HFF-Myc (cell line): Measurements from ENCODE around the gene GPR137.
A peak's percentile ranks its signal among the peaks of the same experiment; 100 is the strongest.

Experiments used
- DNase-seq: peaks from one replicate; pipeline ENCODE4 v3.0.0-alpha.2; 2011; ENCODE audit warnings: low read depth; ENCODE audit errors: extremely low read depth
- H3K4me3 ChIP-seq: replicated peaks from 2 replicates; pipeline ENCODE4 v1.5.1; 2011; ENCODE audit warnings: low read depth, mild to moderate bottlenecking, control low read depth, low read length
- TF ChIP-seq, protein P1 (sequence below): IDR thresholded peaks from 2 replicates; pipeline ENCODE4 v1.5.1; 2012; ENCODE audit warnings: mild to moderate bottlenecking, low read depth, low read length, control low read depth; ENCODE audit errors: missing control alignments

The GPR137 gene

DNA sequence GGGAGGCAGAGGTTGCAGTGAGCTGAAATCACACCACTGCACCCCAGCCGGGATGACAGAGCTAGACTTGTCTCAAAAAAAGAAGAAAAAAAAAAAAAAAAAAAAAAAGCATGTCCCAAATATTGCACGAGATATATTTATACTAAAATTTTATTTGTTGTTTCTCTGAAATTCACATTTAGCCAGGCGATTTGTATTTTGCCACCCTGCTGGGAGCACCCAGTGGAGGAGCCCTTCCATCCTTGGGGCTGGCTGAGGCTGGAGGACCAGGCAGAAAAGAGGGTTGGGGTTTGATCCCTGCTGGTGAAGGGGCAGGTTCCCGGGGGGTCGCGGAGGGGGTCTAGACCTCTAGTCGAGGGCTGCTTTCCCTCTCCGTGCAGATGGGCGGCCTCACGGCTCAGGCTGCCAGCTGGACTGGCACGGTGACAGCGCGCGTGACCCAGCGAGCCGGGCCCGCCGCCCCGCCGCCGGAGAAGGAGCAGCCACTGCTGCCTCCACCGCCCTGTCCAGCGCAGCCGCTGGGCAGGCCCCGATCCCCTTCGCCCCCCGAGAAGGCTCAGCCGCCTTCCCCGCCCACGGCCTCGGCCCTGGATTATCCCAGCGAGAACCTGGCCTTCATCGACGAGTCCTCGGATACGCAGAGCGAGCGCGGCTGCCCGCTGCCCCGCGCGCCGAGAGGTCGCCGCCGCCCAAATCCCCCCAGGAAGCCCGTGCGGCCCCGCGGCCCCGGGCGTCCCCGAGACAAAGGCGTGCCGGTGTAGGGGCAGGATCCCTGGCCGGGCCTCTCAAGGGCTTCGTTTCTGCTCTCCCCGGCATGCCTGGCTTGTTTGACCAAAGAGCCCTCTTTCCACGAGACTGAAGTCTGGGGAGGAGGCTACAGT lies 13.6 kb downstream of the GPR137 start:
- DNase-seq: no peak
- H3K4me3 ChIP-seq: 0 out of 2 replicates have a peak overlapping the region, but pooled peaks have one; percentile 3
- TF ChIP-seq, protein P1, sequence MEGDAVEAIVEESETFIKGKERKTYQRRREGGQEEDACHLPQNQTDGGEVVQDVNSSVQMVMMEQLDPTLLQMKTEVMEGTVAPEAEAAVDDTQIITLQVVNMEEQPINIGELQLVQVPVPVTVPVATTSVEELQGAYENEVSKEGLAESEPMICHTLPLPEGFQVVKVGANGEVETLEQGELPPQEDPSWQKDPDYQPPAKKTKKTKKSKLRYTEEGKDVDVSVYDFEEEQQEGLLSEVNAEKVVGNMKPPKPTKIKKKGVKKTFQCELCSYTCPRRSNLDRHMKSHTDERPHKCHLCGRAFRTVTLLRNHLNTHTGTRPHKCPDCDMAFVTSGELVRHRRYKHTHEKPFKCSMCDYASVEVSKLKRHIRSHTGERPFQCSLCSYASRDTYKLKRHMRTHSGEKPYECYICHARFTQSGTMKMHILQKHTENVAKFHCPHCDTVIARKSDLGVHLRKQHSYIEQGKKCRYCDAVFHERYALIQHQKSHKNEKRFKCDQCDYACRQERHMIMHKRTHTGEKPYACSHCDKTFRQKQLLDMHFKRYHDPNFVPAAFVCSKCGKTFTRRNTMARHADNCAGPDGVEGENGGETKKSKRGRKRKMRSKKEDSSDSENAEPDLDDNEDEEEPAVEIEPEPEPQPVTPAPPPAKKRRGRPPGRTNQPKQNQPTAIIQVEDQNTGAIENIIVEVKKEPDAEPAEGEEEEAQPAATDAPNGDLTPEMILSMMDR: no peak

DNA sequence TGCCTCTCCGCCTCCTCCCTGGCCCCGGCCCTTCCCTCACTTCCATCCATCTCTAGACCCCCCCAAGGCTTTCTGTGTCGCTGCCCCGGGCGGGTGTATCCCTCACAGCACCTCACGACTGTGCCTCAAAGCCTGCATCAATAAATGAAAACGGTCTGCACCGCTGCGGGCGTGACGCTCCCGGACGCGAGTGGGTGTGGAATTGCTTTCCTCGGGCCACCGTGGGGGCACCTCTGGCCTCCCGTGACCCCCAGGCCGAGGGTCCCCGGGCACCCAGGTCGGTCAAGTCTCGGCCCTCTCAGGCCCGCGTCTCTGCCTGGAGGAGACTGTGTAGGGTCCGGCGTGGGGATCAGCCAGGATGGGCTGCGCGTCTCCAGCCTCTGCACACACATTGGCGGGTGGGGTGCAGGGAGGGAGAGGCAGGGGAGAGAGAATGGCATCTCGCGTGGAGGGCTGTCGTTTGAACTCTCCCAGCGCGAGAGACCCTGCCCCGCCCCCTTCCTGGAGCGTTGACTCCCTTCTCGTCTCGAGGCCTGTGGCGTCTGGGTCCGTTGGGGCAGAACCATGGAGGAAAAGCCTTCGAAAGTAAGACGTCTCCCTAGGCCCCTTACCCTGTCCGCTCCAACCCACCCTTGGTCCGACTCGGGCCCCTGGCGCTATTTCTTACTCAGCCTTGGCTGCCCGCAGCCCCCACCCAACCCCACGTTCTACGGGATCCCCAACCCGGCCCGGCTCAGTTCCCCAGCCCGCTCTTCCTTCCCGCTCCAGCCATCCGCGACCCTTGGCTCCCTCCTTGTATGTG lies 14.4 kb downstream of the GPR137 start, which contains the start of gene CATSPERZ:
TSS of gene CATSPERZ (plus strand) at position 512 of the 802 bp plus-strand sequence. CDS start at position 565, 53 bp downstream.
- DNase-seq: no peak
- TF ChIP-seq, protein P1: no peak
- H3K4me3 ChIP-seq: 0 out of 2 replicates have a peak within 1 kb of the TSS, but pooled peaks have one; percentile 3

- H3K4me3 ChIP-seq: no peak overlapping the region
- TF ChIP-seq, protein P1: no peak
- DNase-seq: no peak
Measured at GRCh38 chr11:64303109-64304031, 17.7 kb downstream of the GPR137 start.

DNA sequence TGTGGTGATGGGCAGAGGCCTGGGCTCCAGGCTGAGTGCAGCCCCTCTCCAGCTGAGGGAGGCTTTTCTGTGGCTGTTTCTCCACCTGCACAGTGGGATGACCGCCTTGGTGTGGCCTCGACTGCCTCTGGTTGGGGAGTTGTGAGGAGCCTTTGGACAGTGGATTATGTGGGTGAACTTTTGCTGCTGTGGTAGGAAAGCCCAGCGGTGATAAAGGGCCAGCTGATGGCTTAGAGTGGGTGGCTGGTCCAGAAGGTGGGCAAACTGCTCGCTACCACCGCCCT lies 18.3 kb downstream of the GPR137 start:
- H3K4me3 ChIP-seq: peak overlapping the region; percentile 79
- TF ChIP-seq, protein P1: no peak
- no peak for DNase-seq

DNA sequence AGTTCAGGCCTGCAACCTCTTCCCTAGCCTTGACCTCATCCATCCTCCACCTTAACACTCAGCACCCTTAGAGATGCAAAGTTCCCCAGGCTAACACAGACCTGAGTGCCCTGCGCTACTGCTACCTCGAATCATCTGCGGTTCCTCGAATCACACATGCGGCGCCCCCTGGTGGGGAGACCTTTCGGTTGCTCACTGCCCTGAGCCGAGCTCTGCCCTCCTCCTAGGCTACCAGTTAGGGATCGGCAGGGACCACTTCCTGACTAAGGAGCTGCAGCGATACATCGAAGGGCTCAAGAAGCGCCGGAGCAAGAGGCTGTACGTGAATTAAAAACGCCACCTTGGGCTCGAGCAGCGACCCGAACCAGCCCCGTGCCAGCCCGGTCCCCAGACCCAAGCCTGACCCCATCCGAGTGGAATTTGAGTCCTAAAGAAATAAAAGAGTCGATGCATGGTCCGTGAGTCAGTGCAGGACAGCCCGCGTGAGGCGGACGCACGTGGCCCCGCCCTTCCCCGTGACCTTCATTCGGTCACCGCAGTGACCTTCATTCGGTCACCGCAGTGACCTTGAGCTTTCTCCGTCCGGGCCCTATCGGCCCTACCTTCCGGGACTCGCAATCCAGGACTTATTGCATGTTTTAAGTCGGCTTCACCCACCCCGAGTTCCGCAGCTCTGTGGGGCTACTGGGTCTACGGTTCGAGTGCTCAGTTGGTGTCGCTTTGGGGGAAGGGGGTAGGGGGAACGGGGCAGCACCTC lies 18.8 kb downstream of the GPR137 start:
- TF ChIP-seq, protein P1: peak; percentile 93
- peak; percentile 79 for DNase-seq
- H3K4me3 ChIP-seq: peak overlapping the region; percentile 79
